Adipocyte (in vitro differentiated cells): ENCODE data around the gene CFAP99.
A peak's percentile ranks its signal among the peaks of the same experiment; 100 is the strongest.

Source experiments
- DNase-seq: peaks from one replicate; pipeline ENCODE4 v3.0.0-alpha.2; 2015; ENCODE audit warnings: low read depth
- H3K27me3 ChIP-seq: replicated peaks from 2 replicates; pipeline ENCODE4 v1.7.0; 2013; ENCODE audit warnings: mild to moderate bottlenecking, low read length, moderate library complexity; ENCODE audit not compliant: control insufficient read depth, insufficient read depth
- H3K36me3 ChIP-seq: 2 replicates; pipeline ENCODE4 v1.7.0; 2013; ENCODE audit warnings: low read length, mild to moderate bottlenecking, moderate library complexity; ENCODE audit not compliant: control insufficient read depth, insufficient read depth, severe bottlenecking
- H3K4me1 ChIP-seq: 2 replicates; pipeline ENCODE4 v1.7.0; 2013; ENCODE audit warnings: mild to moderate bottlenecking, low read length, moderate library complexity; ENCODE audit not compliant: control insufficient read depth, insufficient read depth
- H3K4me3 ChIP-seq: 2 replicates; pipeline ENCODE4 v1.7.0; 2013; ENCODE audit warnings: mild to moderate bottlenecking, low read length, moderate library complexity
- H3K9ac ChIP-seq: 2 replicates; pipeline ENCODE4 v1.7.0; 2013; ENCODE audit warnings: mild to moderate bottlenecking, low read length, moderate library complexity
- H3K9me3 ChIP-seq: 2 replicates; pipeline ENCODE4 v1.7.0; 2013; ENCODE audit warnings: mild to moderate bottlenecking, low read length, moderate library complexity; ENCODE audit not compliant: control insufficient read depth

The CFAP99 gene

DNA sequence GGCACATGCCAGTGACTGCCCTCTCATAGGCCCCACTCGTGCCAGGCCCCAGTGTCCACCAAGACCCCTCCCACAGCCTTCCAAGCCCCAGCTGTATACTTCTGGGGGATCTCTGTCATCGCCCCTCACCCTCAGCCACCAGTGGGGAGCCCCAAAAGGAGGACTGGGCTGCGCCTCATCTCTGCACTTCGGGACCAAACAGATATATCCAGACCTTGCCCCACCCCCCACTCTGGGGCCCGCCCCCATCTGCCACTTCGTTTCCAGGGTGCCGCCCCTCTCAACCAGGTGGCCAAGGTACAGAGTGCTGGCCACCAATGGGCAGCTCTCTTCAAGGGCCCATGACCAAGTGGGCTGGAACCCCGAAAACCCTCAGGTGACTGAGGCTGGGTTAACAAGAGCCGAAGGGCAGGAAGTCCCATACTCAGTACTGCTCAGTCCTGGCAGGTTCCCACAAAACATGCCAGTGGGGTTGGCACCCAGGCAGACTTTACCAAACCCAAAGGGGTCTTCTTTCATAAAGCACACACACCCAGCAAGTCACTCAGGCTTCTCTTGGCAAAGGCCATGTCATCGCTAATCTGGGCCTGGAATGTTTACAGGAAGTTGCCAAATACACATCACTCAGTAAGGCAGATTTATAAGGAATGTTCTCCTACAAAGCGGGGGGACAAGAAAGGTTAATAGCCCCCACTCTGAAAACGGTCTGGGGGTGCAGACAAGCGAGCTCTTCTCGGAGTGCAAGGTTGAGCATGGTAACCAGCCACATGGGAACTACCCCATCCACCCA lies 4.7 kb upstream of the CFAP99 start:
- Histone ChIP-seq H3K9ac (no peak overlapping the region), H3K4me1 (peaks cover 21% of the 10 kb centered on the region), H3K27me3 (peaks cover 9% of the 10 kb centered on the region), H3K4me3 (no peak overlapping the region), H3K36me3 (no peaks in the 10 kb centered on the region), H3K9me3 (no peaks in the 10 kb centered on the region)
- peak; percentile 24 for DNase-seq

DNA sequence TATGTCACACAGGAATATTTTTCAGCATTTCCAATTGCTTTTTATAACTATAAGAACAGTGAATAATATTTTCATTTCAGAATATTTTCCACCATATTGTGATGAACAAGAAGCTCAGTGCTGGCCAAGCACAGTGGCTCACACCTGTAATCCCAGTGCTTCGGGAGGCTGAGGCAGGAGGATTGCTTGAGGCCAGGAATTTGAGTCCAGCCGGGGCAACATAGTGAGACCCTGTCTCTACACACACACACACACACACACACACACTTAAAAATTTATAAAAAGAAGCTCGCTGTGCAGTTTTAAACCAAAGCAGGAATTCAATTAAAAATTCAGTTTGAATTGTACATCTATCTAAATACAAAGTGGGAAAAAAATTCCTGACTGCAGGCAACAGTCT lies 3.5 kb upstream of the CFAP99 start:
- DNase-seq: no peak
- peaks cover 20% of the 10 kb centered on the region for H3K27me3 ChIP-seq
- H3K4me3 ChIP-seq: no peak overlapping the region
- peaks cover 25% of the 10 kb centered on the region for H3K4me1 ChIP-seq
- no peak overlapping the region for H3K9ac ChIP-seq
- H3K9me3 ChIP-seq: no peaks in the 10 kb centered on the region
- H3K36me3 ChIP-seq: no peaks in the 10 kb centered on the region

DNA sequence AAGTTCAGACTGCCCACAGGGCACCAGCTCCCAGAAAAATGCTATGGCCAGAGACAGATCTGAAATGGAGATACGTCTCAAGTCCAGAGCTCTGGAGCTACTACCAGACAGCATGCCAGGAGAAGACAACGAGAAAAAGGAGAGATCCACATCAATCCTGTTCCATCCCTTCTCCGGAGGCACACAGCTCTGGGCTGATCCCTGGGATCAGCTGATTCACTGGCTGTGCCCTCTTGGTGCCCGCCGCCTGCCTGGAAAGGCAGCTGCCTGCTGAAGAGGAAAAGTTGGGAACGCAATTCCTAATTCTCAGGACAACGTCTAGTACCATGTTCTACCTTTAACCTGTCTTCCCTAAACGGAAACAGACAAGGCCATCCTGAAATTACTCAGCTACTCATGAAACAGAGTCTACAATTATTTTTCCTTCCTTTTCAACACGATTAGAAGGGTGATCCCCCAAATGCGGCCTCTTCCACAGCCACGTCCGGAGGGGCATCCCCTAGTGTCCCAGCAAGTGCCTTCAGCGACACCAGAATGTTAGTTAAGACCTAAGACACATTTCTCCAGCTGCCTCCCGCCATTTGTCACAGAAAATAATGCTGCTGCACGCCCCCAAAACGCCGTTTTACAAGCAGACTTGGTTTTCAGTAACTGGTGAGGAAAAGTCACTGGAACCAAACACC lies 2.7 kb upstream of the CFAP99 start:
- Histone ChIP-seq H3K4me3 (no peak overlapping the region), H3K27me3 (peaks cover 28% of the 10 kb centered on the region), H3K9me3 (no peaks in the 10 kb centered on the region), H3K36me3 (no peaks in the 10 kb centered on the region), H3K9ac (no peak overlapping the region), H3K4me1 (peaks cover 25% of the 10 kb centered on the region)
- DNase-seq: no peak

DNA sequence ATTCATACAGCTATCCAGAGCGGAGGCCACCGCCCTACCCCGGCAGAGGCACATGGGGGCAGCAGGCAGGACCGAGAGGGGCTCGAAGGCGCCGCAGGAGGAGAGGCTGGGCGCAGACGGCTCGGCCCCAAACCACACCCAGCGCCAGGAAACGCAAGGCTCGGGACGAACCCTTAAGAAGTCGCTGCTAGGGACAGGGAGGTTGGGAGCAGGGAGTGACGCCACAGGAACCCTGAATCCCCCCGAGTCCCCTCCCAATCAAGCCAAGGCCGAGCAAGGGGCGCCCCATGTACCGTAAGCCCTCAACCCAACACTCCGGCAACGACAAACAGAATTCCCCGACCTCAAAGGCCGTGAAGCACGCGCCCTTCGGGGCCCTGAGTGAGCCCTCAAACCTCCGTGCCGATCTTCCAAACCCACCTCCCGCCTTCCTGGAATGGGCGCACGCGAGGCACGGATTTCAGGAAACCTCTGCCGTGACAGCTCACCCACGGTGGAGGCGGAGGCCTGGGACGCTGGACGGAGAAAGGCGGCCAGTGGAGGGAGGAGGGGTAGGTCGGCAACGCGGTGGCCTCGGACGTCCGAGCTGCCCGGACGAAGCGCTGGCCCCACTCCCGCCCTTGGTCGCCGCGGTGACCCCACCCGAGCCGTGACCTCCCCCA lies 2.1 kb upstream of the CFAP99 start:
- no peaks in the 10 kb centered on the region for H3K9me3 ChIP-seq
- peaks cover 25% of the 10 kb centered on the region for H3K4me1 ChIP-seq
- H3K9ac ChIP-seq: no peak overlapping the region
- DNase-seq: peak; percentile 54
- peak overlapping the region; percentile 79 for H3K4me3 ChIP-seq
- no peaks in the 10 kb centered on the region for H3K36me3 ChIP-seq
- H3K27me3 ChIP-seq: peaks cover 32% of the 10 kb centered on the region

DNA sequence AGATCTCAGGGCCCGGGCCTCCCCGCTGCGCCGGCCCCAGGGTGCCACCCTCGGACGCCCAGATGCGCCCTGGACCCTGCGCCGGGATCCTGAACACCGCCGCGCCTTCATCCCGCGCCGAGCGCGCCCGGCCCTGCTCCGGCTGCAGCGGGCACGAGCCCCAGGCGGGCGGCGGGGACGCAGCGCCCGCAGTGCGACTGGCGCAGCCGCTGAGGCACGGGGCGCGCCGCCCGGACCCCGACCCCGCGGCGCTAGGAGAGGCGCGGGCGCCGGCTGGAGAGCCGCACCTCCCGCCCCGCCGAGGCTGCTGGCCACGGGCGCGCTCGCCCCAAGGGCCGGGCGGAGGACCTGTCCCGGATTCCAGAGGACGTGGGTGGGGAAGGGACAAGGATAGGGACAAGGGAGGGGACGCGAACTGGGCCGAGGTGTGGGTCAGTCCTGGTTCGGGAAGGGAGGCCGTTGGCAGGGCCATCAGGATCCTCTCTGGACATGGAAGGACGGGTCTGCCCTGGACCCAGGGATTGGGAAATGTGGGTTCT lies 1.5 kb upstream of the CFAP99 start:
- no peaks in the 10 kb centered on the region for H3K9me3 ChIP-seq
- H3K36me3 ChIP-seq: no peaks in the 10 kb centered on the region
- H3K27me3 ChIP-seq: peaks cover 37% of the 10 kb centered on the region
- peak overlapping the region; percentile 79 for H3K4me3 ChIP-seq
- peak; percentile 62 for DNase-seq
- H3K4me1 ChIP-seq: peaks cover 24% of the 10 kb centered on the region
- no peak overlapping the region for H3K9ac ChIP-seq

DNA sequence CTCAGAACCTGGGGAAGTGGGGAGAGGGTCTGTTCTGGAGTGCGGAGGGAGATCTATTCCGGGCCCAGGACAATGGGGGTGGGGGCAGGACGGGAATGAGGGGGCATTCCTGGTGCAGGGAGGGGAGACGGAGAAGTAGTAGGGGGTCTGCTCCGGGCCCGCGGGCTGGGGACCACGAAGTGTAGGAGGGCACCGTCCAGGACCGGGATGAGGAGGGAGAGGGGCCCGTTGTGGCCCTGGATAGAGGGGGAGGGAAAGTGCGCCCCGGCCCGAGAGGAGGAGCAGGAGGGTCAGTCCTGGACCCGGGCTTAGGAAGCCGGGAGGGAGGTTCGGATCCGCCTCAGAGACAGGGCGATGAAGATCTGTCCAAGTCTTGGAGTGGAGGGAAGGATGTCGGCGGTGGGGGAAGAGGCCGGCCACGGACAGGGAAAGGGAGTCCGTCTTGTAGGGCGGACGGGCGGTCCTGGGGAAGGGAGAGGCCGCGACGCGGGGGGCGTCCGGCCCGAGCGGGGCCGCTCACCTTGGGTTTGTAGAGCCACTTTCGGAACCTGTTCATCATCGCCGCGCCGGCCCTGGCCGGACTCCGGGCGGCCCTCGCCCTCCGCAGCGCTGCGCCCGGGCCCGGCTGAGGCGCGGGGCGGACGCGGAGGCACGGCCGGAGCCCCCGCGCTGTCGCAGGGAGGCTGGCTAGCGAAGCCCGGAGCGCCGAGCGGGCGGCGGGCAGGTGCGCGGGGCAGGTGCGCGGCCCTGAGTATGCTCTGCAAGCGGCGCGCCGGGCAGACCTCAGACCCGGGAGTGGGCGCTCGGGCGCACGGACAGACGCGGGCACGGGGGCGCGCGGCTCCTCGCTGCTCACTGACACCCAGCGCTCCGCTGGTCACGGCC lies 748 bp upstream of the CFAP99 start, which contains the start of gene ZFYVE28:
Gene ZFYVE28 (minus strand): TSS at position 881 of the 885 bp plus-strand sequence. CDS start 322 bp downstream, at position 559.
- H3K27me3 ChIP-seq: peaks cover 40% of the 10 kb centered on the region
- H3K4me3 ChIP-seq: peak within 1 kb of the TSS; percentile 85
- H3K4me1 ChIP-seq: peaks cover 17% of the 10 kb centered on the region
- H3K9me3 ChIP-seq: no peaks in the 10 kb centered on the region
- H3K9ac ChIP-seq: peak within 1 kb of the TSS; percentile 39
- no peak for DNase-seq
- H3K36me3 ChIP-seq: no peaks in the 10 kb centered on the region

DNA sequence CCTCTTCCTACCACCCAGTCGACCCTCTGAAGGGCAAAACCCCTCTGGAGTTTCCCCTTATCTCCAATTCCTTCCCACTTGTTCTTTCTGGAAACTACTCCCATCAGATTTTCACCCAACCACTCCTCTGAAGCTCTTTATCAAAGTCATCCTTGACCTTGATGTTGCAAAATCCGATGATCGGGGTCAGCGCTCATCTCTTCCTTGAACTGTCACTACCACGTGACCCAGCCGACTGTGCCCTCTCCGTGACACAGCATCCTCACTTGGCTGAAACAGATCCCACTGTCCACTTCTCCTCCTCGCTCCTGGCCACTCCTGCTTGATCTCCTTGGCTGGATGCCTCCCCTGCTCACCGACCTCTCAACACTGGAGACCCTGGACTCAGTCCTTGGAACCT lies 1.1 kb downstream of the CFAP99 start:
- no peak for DNase-seq
- H3K4me3 ChIP-seq: no peak overlapping the region
- peaks cover 40% of the 10 kb centered on the region for H3K27me3 ChIP-seq
- no peaks in the 10 kb centered on the region for H3K36me3 ChIP-seq
- no peak overlapping the region for H3K9ac ChIP-seq
- no peaks in the 10 kb centered on the region for H3K9me3 ChIP-seq
- peaks cover 10% of the 10 kb centered on the region for H3K4me1 ChIP-seq

DNA sequence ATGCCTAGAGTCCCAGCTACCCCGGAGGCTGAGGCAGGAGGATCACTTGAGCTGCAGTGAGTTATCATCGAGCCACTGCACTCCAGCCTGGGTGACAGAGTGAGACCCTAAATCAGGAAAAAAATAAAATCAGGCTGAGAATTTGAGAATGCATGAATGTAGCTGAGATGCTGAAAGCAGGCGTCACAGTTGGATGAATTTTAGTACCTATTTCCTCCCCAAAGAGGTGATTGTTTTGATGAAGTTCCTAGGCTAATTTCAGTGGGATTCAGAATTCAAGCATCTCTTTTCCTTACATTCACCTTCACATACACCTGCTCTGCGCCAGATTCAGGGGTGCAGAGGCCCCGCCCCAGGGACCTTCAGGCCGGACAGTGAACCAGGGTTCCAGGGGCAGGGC lies 3.2 kb downstream of the CFAP99 start:
- no peak overlapping the region for H3K4me3 ChIP-seq
- H3K36me3 ChIP-seq: no peaks in the 10 kb centered on the region
- peaks cover 31% of the 10 kb centered on the region for H3K27me3 ChIP-seq
- no peak overlapping the region for H3K9ac ChIP-seq
- no peaks in the 10 kb centered on the region for H3K9me3 ChIP-seq
- peaks cover 6% of the 10 kb centered on the region for H3K4me1 ChIP-seq
- no peak for DNase-seq

DNA sequence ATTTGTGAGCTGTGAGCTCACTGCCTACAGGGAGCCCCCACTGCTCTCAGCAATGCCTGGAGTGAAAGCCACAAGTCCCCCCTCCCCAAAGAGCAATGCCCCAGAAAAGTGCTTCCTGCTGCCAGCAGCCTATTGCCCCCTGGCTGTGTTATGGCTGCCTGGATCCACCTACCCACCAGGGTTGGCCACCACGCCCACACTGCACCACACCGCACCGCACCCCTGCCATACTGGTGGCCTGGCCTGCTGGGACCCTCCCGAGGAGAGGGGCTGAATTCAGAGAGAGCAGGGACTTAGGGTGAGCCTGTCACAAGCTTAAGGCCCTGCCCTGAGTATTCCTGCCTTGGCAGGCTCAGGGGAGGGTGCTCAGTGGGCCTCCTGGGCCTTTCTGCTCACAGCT lies 4.3 kb downstream of the CFAP99 start:
- no peak overlapping the region for H3K4me3 ChIP-seq
- DNase-seq: no peak
- peaks cover 6% of the 10 kb centered on the region for H3K4me1 ChIP-seq
- no peak overlapping the region for H3K9ac ChIP-seq
- peaks cover 31% of the 10 kb centered on the region for H3K27me3 ChIP-seq
- H3K36me3 ChIP-seq: no peaks in the 10 kb centered on the region
- H3K9me3 ChIP-seq: no peaks in the 10 kb centered on the region

DNA sequence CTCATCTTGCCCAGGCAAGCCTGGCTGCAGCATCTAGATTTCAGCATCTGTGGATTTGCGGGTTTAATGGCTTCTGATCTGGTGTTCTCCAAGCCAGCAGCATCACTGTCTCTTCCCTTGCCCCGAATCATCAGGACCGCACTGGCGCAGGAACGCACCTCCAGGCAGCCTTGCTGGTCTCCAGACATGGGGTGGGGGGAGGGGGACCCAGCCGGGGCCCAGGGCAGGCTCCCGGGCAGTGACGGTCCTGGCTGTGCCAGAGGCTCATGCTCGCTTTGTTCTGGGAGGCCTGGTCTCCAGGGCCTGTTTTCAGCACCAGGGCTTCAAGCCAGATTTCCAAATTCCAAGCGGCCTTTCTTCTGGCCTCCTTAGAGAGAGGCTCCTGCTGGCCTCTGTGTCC lies 4.9 kb downstream of the CFAP99 start:
- Histone ChIP-seq H3K27me3 (peaks cover 31% of the 10 kb centered on the region), H3K9me3 (no peaks in the 10 kb centered on the region), H3K9ac (no peak overlapping the region), H3K36me3 (no peaks in the 10 kb centered on the region), H3K4me3 (no peak overlapping the region), H3K4me1 (peaks cover 6% of the 10 kb centered on the region)
- no peak for DNase-seq
